Testis (tissue), 2 donors: ENCODE measurements around the gene HBA2.

ENCODE experiments used
- CTCF ChIP-seq, 3 experiments: fragments of 450-650 bp in 2 of 3; fragments of 200-600 bp in 1 of 3; sonication (generic) in 1 of 3; IDR thresholded peaks; one replicate each; pipeline ENCODE4 v1.5.1; 2016 to 2019; ENCODE audit warnings: antibody characterized with exemption in 3 of 3, mild to moderate bottlenecking in 2 of 3, moderate library complexity in 1 of 3
- POLR2A ChIP-seq: fragments of 450-650 bp; IDR thresholded peaks from one replicate; pipeline ENCODE4 v1.6.1; 2017; ENCODE audit warnings: antibody characterized with exemption, mild to moderate bottlenecking, moderate library complexity

- no peak for TF ChIP-seq CTCF (IDR thresholded peaks at IDR 0.05)
- no peak for TF ChIP-seq POLR2A
Observed at GRCh38 chr16:138049-138417, 34.6 kb upstream of the HBA2 start.
